ENCODE results near the gene EFNA2. TPM values are rescaled to one million over a fixed set of nuclear protein-coding genes. Genes with fewer than 3 reads are reported as not detected.

Gene EFNA2
- total and polyA plus RNA-seq, 2 of the 4 experiments (the other 2 are of a cell fraction): not detected

GRCh38 chr19:1251330-1252220 is 34.1 kb upstream of the EFNA2 start (continued):
- TF ChIP-seq MAZ (IDR thresholded peaks at IDR 0.05; ENCODE audit: borderline replicate concordance, low read depth, low read length): no peak
- TF ChIP-seq CHD1 (IDR thresholded peaks at IDR 0.05; ENCODE audit: low read depth, low read length): peak; percentile 68; the same call in 1 of the 2 replicates

DNA sequence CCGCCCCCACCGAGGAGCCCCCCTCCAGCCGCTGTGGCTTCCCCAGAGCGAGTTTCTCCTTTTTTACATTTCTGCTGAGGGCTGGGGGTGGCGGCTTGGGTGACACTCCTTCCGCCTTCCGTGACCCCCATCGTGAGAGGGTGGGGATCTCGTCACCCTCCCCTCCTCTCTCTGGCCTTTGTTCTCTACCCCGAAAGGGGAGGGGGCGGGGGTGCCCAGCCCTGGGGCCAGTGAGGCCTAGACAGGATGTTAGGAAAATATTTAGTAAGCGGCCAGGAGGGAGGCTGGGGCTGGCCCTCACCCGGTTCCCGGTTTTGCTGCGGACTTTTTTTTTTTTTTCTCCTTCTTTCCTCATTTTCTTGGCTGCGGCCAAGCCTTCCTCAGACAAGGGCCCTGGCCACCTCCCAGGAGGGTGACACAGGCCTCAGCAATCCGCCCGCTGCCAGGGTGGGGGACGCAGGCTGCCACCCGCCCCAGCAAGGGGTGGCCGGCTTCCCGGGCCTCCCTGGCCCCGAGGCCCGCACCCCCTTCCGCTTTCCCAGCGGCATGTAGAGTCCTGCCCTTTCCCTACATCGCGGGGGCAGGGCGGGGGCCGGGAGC is 33.4 kb upstream of the EFNA2 start:
- peaks cover 86% of the 10 kb centered on the region for H4K20me1 ChIP-seq (ENCODE audit: insufficient read depth, low read length)
- H3K4me1 ChIP-seq (ENCODE audit: control insufficient read depth, insufficient read depth, low read length): peaks cover 33% of the 10 kb centered on the region
- peak overlapping the region; percentile 97 for H4K91ac ChIP-seq (ENCODE audit: insufficient read depth, low read depth, low read length)
- in situ Hi-C loops (cut with MboI; ENCODE audit: low sequenced_read_pairs): no loop called here
- peak overlapping the region; percentile 17 for H2AFZ ChIP-seq (replicated peaks; ENCODE audit: low read length, poor library complexity)
- peak overlapping the region; percentile 86 for H3K56ac ChIP-seq (ENCODE audit: extremely low read depth, insufficient read depth, low read length)
- POLR2A ChIA-PET (ENCODE audit: unreplicated experiment): interaction anchor here (0.6 to 1.6 kb wide), 5 partner anchors 14 to 86 kb away, joined by 3 to 28 read pairs (median 3); partner anchors contain the start of gene CIRBP
- H3K4ac ChIP-seq (ENCODE audit: low read depth, low read length): peak overlapping the region; percentile 98
- H3K14ac ChIP-seq (replicated peaks; ENCODE audit: low read depth, low read length): peak overlapping the region; percentile 82
- peaks cover 0 to 35% of the 10 kb centered on the region in 2 experiments; a peak in 2 of 4 replicates for H3K79me1 ChIP-seq (ENCODE audit: low read depth in 1 of 2, low read length in 2 of 2)
- H3K27ac ChIP-seq (ENCODE audit: insufficient read depth, low read length): peak overlapping the region; percentile 99
- peak overlapping the region; percentile 82 for H3K4me2 ChIP-seq (ENCODE audit: low read depth, low read length)
- no peak overlapping the region for H2BK20ac ChIP-seq (ENCODE audit: low read depth, low read length)
- peaks cover 57% of the 10 kb centered on the region for H3K36me3 ChIP-seq (ENCODE audit: control insufficient read depth, insufficient read depth, low read length)
- intact Hi-C loops (cut with micrococcal nuclease): no loop called here
- no peaks in the 10 kb centered on the region for H3K9me3 ChIP-seq (ENCODE audit: control insufficient read depth, insufficient read depth, low read length)
- peak; percentile 88 for DNase-seq
- ATAC-seq (ENCODE audit: low read depth): no peak
- peak overlapping the region; percentile 97 for H3K9ac ChIP-seq (ENCODE audit: low read depth, low read length)
- no CpG with 5 or more reads among the region's 30 CpGs for WGBS, 2 experiments (ENCODE audit: extremely low coverage in 2 of 2, insufficient read length in 1 of 2)
- peak overlapping the region; percentile 54 for H2BK120ac ChIP-seq (ENCODE audit: low read depth, low read length)
- no TSS peak for BruUV-seq (replicated peaks)
- H2BK5ac ChIP-seq (ENCODE audit: low read depth, low read length, poor library complexity, severe bottlenecking): peak overlapping the region; percentile 99
- dilution Hi-C loops (cut with HindIII; ENCODE audit: low sequenced_read_pairs, unreplicated experiment): no loop called here
- CTCF ChIA-PET: interaction anchor here (0.9 to 1.6 kb wide), 3 partner anchors 8 to 132 kb away, joined by 3 to 11 read pairs (median 7); no protein-coding TSS in a partner anchor
- H3K4me3 ChIP-seq (ENCODE audit: insufficient read depth, low read depth, low read length): peak overlapping the region; percentile 94
- peak overlapping the region; percentile 92 for H2AK9ac ChIP-seq (replicated peaks; ENCODE audit: low read depth, low read length, poor library complexity)
- no peaks in the 10 kb centered on the region for H3K27me3 ChIP-seq (ENCODE audit: control insufficient read depth, insufficient read depth, low read length)
- peak overlapping the region; percentile 80 for H4K8ac ChIP-seq (ENCODE audit: low read depth in 2 of 2, low read length in 2 of 2)
- H3K18ac ChIP-seq (ENCODE audit: low read depth, low read length): peak overlapping the region; percentile 85
- peak overlapping the region; percentile 76; the same call in 2 of the 3 replicates for H2BK15ac ChIP-seq (ENCODE audit: low read depth, low read length)
- peak overlapping the region; percentile 94 for H2AK5ac ChIP-seq (ENCODE audit: low read depth, low read length)
- no peaks in the 10 kb centered on the region for H3K9me1 ChIP-seq (ENCODE audit: insufficient read depth, low read length)
- H3K23ac ChIP-seq (ENCODE audit: low read depth, low read length): peak overlapping the region; percentile 97
- H4K5ac ChIP-seq (ENCODE audit: low read depth, low read length): peak overlapping the region; percentile 20; the same call in 1 of the 2 replicates
- TF ChIP-seq POLR2A (IDR thresholded peaks at IDR 0.05; ENCODE audit: low read depth, low read length) (peak; percentile 23; the same call in 1 of the 2 replicates), RFX5 (IDR thresholded peaks at IDR 0.05; ENCODE audit: low read depth, low read length) (no peak), CTCF (conservative IDR thresholded peaks at IDR 0.05; ENCODE audit: low read depth, low read length) (no peak), CEBPB (IDR thresholded peaks at IDR 0.05; ENCODE audit: low read depth, low read length) (no peak), BHLHE40 (IDR thresholded peaks at IDR 0.05; ENCODE audit: low read depth, low read length) (no peak), MAZ (IDR thresholded peaks at IDR 0.05; ENCODE audit: borderline replicate concordance, low read depth, low read length) (no peak), CHD1 (IDR thresholded peaks at IDR 0.05; ENCODE audit: low read depth, low read length) (peak; percentile 69), RCOR1 (IDR thresholded peaks at IDR 0.05; ENCODE audit: insufficient replicate concordance, low read length) (no peak), FOS (IDR thresholded peaks at IDR 0.05; ENCODE audit: low read depth, low read length) (no peak), MXI1 (IDR thresholded peaks at IDR 0.05; ENCODE audit: borderline replicate concordance, low read depth, low read length) (no peak), ELK1 (IDR thresholded peaks at IDR 0.05; ENCODE audit: borderline replicate concordance, low read depth, low read length) (no peak)

Measured in IMR-90 (cell line).